Sciatic nerve (tissue), 2 donors: ENCODE measurements around the gene RNASET2. TPM values are rescaled to one million over a fixed set of nuclear protein-coding genes. Genes with fewer than 3 reads are reported as not detected.
"Not testable (repeated sequence)": the region's sequence is repeated elsewhere in the genome, so short reads cannot be mapped to it uniquely, and the experiment has no call there.

Experiments used
- ATAC-seq: fragments of 200-7000 bp; cut with Tn5 transposase; one replicate; pipeline ENCODE4 v1.9.1; 2020; ENCODE audit warnings: mild to moderate bottlenecking, moderate library complexity
- DNase-seq: peaks from one replicate; pipeline ENCODE4 v3.0.0-alpha.2; 2020; ENCODE audit warnings: low spot score
- intact Hi-C: fragments of 100-400 bp; cut with DNase I; formaldehyde crosslinking; loops from one replicate; pipeline ENCODE4 v1.14.2; 2022
- total RNA-seq: library from RNA; stranded (reverse); fragmentation: NEBNext Ultra II Directional; extraction: Animal tissue kit (Norgen Biotek cat#: 25700); gene quantifications from one replicate; pipeline ENCODE4 v1.2.1, GENCODE V29; 2021
- donor health status: DM: no; HTN: no; CAD: no.
- donor health status: DM: no; HTN: no; CAD: no.

Gene RNASET2
- total RNA-seq, 1 donor from 2014 or later = 70.4 TPM

DNA sequence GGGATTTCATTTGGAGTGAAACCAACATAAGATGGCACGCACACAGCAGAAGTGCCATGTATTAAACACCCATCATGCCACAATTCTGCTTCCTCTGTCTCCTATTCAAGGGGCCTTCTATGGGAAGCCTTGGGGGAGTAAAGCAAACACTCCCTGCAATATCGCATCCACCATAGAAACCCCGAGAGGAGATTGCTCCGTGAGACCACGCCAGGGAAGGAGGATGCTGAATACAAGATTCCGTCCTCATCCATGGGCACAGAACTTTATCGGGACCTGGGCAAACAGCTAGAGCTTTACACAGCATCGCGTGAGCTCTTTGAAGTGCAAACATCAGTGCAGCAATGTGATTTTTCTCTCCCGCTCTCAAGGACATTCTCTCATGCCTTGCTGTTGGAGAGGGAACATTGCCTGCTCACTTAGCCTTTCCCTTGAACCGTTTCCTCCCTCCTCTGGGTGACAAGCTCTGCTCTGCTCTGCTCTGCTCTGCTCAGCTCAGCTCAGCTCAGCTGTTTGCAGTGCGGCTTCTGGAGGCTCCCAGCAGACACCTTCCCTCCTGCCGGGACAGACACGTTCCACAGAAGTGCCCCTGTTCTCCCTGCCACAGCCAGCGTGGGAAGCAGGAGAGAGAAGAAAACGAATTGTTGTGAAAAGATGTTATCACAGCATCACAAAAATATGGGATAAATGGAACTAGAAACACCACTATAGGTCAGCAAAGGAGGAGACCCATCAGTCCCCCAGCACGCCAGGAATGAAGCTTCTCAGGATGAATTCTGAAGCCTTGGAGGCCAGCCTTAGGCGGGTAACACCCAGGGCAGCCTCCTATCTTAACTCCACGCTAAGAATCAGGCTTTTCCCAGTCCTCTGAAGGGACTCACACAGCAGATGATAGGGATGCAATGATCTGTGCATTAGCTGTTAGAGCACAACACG lies 48.2 kb downstream of the RNASET2 start:
- ATAC-seq = no peak
- no peak for DNase-seq
- intact Hi-C loops = no loop called here

DNA sequence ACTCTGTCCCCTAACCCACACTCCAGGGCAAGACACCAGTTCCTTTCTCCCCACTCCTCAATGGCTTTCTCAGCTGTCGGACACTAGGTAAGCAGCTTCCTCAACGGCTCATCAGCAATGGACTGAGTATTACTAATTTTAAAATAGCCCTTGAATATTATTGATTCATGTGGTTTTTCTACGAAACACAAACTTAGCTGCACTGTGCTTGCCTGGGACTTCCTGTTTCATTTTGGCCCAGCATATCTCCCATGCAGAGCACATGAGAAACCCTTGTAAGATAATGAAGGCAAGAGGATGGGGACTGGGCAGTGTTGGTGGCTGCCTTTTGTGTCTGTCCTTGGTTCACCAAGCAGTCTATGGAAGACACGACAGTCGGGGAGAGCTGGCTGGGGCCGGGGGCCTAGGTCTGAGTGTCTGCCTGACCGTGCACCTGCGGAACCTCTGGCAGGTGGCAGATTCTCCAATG lies 48.9 kb downstream of the RNASET2 start:
- DNase-seq = no peak
- no peak for ATAC-seq
- intact Hi-C loops = no loop called here

DNA sequence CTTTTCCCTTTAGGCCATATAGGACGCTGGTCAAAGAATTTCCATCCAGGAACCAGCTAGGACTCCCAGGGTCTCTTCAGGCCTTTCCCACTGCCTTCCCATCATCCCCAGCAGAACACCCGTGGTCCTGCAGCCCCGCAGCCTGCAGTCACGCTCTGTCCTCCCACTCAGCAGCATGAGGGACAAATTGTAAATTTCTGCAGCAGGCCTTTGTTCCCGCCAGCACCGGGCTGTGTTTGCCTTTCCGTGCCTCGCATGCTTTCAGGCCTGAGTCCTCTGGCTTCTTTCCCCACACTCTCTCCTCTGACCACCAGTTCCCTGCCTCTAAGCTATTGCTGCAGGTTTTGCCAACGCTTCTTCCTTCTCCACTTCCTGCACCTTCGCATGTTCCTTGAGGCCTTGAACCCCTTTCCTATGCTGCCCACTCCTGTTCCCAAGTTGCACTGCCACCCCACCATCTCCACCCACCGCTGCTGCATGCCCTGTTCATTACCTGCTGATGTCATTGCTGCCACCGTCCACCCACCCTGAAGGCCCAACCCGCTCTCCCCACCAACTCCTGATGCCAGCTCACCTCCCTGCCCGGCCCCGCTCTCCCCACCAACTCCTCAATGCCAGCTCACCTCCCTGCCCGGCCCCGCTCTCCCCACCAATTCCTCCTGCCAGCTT lies 49.8 kb downstream of the RNASET2 start:
- ATAC-seq (no peak), DNase-seq (no peak)
- intact Hi-C loops = no loop called here

DNA sequence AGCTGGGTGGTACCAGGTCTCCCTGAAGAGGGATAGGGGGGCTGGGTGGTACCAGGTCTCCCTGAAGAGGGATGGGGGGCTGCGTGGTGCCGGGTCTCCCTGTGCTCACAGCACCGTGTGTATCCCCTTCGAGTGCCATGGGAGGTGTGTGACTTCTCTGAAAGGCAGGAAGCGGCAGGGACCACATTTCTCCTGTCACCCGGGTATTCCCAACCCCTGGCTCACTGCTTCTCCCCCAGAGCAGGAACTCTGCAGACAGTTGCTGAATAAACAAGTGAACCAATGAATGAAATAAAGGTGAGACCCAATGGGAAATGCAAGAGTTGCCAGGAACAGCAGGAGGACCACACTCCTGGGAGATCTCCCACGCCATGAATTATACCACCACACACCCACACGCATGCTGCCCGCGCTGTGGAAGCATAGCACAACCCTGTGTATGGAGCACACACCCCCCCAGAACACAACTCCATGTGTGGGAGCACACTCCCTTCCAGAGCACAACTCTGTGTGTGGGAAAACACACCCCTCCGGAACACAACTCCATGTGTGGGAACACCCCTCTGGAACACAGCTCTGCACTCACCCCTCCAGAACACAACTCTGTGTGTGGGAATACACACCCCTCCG lies 50.7 kb downstream of the RNASET2 start:
- DNase-seq (no peak), ATAC-seq (peak; percentile 20)
- intact Hi-C loops = no loop called here

DNA sequence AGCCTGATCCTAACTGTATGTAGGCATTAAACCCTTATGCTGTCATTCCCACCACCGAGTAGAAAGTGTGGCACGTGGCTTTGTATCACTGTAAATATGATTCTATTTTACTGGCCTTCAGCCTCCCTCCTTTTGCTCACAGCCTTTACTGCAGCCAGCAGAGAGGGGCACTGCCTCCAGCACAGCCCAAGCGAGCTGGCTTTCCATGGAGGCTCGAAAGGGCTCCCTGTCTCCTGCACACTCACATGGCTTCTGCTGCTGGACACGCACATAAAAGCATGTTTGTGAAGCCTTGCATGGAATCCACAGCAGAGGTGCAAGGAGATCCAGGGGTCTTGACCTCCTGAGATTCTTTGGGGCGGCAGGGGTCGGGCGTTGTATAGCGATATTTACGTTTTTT lies 51.3 kb downstream of the RNASET2 start:
- ATAC-seq = no peak
- intact Hi-C loops = no loop called here
- no peak for DNase-seq

DNA sequence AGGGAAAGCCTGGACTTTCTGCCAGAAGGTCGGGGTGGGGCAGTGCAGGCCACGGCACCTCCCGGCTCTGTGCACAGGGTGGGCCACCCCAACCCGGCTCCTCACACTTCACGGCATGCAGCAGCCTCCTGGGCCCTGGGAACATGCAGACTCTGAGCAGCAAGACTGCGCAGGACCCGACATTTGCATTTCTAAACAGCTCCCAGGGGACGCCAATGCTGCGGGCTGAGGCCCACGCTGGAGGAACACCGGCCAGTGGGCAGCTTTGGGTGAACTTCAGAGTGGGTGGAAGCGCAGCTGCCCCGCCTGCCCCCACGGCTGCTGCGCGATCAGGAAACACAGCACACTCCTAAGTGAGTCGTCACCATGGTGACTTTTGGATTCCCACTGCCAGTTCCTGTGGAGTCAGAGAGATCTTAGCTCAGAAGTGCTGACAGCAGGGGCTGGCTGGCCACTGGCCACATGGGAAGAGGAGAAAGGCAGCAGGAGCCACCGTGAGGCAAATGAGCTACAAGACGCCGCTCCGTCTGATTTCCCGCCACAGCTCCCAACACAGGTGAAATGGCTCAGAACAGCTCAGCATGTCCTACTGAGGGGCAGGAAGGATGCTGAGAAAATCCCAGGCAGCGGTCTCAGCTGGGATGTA lies 52.1 kb downstream of the RNASET2 start:
- intact Hi-C loops = no loop called here
- peak; percentile 29 for ATAC-seq
- DNase-seq = no peak

DNA sequence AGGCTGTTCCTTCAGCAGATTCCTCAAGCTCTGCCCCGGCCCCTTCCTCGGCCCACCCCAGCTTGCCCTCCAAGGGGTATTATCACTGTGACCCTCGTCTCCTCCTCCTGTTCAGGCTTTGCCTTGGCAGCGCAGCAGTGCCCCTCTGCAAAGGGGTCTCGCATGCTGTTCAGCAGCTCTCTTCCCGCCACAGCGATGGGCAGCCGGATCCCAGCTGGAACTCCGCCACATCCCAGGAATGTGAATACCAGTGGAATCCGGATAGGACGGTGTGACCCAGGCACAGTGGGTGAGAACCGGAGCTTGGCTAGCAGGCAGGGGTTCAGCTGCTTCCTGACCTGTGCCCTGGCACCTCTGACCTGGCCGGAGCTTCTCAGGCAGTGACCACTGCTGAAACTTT lies 52.9 kb downstream of the RNASET2 start:
- DNase-seq = no peak
- ATAC-seq = no peak
- intact Hi-C loops = no loop called here

DNA sequence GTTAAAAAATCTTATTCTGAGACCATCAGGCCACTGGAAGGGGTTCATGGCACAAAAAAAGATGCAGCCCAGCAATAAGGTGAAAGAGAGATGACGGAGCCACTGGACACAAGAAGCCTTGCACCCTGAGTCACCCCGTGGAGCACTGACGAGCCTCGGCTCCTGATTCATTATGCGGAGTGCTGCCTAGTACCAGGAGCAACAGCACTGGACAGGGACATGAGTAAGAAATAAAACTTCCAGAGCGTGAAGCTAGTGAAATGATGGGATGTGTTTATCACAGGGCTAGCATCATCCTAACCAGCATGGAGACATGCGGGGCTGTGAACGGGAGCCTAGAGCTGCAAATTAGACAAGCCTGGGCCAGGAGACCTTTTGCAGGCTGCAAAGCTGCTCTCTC lies 53.3 kb downstream of the RNASET2 start:
- DNase-seq (no peak), ATAC-seq (no peak)
- intact Hi-C loops = no loop called here

DNA sequence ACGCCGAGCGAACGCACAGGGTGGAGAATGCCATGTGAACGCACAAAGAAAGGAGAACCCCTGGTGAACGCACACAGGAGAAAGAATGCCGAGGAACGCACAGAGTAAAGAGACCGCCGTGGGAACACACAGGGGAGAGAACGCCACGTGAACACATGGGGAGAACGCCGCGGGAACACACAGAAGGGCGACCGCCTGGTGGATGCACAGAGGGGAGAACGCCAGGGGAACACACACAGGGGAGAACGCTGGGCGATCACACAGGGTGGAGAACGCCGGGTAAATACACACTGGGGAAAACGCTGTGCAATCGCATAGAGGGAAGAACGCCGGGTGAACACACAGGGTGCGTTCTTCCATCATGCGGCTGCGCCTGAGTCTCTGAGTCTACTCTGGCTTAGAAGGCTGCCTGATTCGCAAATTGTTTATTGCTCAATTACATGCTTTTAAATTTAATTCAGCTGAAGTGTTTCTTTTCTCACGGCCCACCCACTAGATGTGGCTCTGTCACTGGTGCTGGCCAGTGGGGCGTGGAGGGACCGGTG lies 54.1 kb downstream of the RNASET2 start:
- intact Hi-C loops = no loop called here
- ATAC-seq (no peak), DNase-seq (no peak)

DNA sequence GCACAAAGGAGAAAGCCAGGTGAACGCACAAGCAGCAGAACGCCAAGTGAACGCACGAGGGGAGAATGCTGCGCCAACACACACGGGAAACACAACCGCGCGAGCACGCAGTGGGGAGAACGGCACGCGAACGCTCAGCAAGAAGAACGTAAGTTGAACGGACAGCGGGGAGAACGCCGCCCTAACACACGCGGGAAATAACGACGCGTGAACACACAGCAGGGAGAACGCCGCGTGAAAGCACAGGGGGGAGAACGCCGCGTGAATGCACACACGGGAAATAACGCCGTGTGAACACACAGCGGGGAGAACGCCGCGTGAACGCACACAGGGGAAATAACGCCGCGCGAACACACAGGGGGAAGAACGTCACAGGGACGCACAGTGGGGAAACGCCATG lies 54.7 kb downstream of the RNASET2 start:
- no peak for ATAC-seq
- intact Hi-C loops = no loop called here
- DNase-seq = no peak

DNA sequence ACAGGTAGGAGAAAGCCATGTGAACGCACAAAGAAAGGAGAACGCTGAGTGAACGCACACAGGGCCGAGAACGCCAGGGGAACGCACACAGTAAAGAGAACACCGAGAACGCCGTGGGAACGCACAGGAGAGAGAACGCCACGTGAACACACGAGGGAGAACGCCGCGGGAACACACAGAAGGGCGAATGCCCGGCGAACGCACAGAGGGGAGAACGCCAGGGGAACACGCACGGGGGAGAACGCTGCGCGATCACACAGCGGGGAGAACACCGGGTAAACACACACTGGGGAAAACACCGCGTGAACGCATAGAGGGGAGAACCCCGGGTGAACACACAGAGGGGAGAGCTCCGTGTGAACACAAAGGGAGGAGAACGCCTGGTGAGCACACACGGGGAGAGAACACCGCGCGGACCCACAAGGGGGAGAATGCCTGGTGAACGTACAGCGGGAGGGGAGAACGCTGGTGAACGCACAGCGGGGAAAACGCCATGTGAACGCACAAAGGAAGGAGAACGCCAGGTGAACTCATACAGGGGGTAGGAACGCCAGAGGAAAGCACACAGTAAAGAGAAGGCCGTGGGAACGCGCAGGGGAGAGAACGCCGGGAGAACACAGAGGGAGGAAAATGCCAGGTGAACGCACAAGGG lies 55.3 kb downstream of the RNASET2 start:
- DNase-seq (no peak), ATAC-seq (no peak)
- intact Hi-C loops = no loop called here

DNA sequence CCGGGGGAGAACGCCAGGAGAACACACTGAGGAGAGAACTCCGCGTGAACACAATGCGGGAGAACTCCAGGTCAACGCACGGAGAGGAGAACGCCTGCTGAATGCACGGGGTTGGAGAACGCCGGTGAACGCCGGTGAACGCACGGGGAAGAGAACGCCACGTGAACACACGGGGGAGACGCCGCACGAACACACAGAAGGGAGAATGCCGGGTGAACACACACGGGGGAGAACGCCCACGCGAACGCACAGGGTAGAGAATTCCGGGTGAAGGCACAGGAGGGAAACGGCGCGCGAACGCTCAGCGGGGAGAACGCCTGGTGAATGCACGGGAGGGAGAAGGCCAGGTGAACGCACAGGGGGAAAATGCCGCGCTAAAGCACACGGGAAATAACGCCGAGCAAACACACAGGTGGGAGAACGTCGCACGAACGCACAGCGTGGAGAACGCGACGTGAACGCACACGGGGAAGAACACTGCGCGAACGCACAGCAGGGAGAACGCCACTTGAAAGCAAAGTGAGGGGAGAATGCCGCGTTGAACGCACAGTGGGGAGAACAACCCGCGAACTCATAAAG lies 56.1 kb downstream of the RNASET2 start:
- DNase-seq (no peak), ATAC-seq (no peak)
- intact Hi-C loops = no loop called here

DNA sequence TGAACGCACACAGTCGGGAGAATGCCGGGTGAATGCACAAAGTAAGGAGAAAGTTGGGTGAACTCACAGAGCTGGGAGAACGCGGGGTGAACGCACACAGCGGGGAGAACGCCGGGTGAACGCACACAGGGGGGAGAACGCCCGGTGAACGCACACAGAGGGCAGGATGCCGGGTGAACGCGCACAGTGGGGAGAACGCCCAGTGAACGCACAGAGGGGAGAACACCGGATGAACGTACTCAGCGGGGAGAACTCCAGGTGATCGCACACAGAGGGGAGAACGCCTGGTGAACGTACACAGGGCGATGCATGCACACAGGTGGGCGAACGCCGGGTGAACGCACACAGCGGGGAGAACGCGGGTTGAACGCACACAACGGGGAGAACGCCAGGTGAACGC lies 57.4 kb downstream of the RNASET2 start:
- ATAC-seq = no peak
- intact Hi-C loops = no loop called here
- DNase-seq = no peak

DNA sequence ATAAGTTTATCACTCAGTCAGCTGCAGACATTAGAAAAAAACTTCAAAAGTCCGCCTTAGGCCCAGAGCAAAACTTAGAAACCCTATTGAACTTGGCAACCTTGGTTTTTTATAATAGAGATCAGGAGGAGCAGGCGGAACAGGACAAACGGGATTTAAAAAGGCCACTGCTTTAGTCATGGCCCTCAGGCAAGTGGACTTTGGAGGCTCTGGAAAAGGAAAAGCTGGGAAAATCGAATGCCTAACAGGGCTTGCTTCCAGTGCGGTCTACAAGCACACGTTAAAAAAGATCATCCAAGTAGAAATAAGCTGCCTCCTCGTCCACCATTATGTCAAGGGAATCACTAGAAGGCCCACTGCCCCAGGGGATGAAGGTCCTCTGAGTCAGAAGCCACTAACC lies 61.7 kb downstream of the RNASET2 start:
- intact Hi-C loops, ATAC-seq: not testable (repeated sequence)

DNA sequence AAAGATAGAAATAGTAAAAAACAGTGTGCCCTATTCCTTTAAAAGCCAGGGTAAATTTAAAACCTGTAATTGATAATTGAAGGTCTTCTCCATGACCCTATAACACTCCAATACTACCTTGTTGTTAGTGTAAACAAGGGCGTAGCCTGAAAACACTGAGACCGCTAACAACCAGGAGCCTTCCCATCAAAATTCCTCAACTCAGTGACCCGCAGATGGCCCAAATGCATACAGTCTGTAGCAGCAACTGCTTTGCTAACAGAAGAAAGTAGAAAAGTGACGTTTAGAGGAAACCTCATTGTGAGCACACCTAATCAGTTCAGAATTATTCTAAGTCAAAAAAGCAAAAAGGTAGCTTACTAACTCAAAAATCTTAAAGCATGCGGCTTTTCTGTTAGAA lies 63.9 kb downstream of the RNASET2 start:
- DNase-seq, ATAC-seq, intact Hi-C loops: not testable (repeated sequence)

More for the DNA sequence above, 61.7 kb downstream of the RNASET2 start:
- not testable (repeated sequence) for DNase-seq

DNA sequence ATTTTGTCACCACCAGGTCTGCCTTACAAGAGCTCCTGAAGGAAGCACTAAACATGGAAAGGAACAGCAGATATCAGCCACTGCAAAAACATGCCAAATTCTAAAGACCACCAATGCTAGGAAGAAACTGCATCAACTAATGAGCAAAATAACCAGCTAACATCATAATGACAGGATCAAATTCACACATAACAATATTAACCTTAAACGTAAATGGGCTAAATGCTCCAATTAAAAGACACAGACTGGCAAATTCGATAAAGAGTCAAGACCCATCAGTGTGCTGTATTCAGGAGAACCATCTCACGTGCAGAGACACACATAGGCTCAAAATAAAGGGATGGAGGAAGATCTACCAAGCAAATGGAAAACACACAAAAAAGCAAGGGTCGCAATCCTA lies 69.6 kb downstream of the RNASET2 start:
- intact Hi-C loops, ATAC-seq, DNase-seq: not testable (repeated sequence)

DNA sequence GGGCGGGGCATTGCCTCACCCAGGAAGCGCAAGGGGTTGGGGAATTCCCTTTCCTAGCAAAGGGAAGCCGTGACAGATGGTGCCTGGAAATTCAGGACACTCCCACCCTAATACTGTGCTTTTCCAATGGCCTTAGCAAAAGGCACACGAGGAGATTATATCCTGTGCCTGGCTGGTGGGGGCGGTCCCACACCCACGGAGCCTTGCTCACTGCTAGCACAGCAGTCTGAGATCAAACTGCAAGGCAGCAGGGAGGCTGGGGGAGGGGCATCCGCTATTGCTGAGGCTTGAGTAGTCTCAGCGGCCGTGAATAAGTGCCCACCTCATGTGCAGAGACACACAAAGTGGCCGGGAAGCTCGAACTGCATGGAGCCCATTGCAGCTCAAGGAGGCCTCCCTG lies 71.4 kb downstream of the RNASET2 start:
- DNase-seq, intact Hi-C loops, ATAC-seq: not testable (repeated sequence)

DNA sequence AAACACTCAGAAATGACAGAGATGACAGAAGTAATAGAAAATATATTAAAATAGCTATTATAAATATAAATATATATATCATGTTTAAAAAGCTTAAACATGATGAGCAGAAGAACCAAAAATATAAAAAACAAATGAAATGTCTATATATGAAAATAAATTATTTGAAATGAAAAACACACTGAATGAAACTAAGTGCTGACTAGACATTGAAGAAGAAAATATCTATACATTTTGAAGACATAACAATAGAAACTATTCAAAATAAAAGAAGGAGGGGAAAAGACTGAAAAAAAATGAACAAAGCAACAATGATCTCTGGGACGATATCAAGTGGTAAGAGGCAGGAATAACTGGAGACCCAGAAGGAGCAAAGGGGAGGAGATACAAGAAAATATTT lies 76.8 kb downstream of the RNASET2 start:
- ATAC-seq = no peak
- DNase-seq = no peak
- intact Hi-C loops = no loop called here
